ENCODE measurements around the gene PPIL6.

PPIL6 gene

DNA sequence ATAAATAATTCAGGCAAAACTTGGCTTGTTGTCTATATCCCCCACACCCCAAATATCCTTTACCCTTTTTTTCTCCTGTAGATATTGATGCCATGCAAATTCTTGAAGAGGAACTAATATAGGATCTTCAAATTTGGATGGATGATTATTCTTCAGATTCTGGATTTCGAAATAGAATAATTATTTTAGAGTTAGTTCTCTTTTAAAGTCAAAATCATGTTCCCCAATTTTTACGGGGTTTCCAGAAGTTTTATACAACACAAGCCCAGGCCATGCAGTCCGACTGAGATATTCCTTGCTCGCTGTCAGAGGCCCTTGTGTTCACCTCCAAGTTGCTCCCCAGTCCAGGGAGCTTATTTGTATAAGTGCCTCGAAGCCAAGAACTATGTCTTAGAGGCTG, 4.4 kb downstream of the PPIL6 start:
- H3K27me3 Mint-ChIP-seq (ENCODE audit: low read depth, poor library complexity), result peaks cover 2% of the 10 kb centered on the region
- H3K9me3 Mint-ChIP-seq, result no peaks in the 10 kb centered on the region
- TF ChIP-seq, protein P1, sequence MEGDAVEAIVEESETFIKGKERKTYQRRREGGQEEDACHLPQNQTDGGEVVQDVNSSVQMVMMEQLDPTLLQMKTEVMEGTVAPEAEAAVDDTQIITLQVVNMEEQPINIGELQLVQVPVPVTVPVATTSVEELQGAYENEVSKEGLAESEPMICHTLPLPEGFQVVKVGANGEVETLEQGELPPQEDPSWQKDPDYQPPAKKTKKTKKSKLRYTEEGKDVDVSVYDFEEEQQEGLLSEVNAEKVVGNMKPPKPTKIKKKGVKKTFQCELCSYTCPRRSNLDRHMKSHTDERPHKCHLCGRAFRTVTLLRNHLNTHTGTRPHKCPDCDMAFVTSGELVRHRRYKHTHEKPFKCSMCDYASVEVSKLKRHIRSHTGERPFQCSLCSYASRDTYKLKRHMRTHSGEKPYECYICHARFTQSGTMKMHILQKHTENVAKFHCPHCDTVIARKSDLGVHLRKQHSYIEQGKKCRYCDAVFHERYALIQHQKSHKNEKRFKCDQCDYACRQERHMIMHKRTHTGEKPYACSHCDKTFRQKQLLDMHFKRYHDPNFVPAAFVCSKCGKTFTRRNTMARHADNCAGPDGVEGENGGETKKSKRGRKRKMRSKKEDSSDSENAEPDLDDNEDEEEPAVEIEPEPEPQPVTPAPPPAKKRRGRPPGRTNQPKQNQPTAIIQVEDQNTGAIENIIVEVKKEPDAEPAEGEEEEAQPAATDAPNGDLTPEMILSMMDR (IDR thresholded peaks at IDR 0.05), result no peak
- peaks cover 14% of the 10 kb centered on the region for H3K36me3 Mint-ChIP-seq (ENCODE audit: low read depth)
- H3K4me1 Mint-ChIP-seq, result peaks cover 7% of the 10 kb centered on the region
- DNase-seq, result no peak
- H3K27ac Mint-ChIP-seq, result no peak overlapping the region
- H3K4me3 Mint-ChIP-seq, result no peak overlapping the region

DNA sequence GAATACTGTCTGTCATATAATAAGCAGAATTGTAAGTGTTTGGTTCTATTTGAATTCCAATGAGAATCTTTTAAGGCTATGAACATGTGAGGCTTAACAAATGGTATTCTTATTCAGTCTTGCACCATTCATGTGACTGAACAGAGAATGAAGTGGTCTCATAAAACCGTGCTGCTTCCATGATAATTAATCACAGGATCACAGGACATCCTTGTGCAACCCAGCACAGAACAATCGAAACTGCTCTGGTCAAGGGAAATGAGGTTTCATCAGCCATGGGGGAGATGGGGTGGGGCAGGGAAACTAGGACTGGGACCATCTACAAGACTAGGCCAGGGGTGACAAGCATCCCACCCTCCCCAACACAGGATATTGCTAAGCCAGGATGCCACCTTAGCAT, 6.0 kb downstream of the PPIL6 start:
- H3K4me1 Mint-ChIP-seq, result peaks cover 1% of the 10 kb centered on the region
- TF ChIP-seq, protein P1 (IDR thresholded peaks at IDR 0.05), result no peak
- no peak overlapping the region for H3K4me3 Mint-ChIP-seq
- DNase-seq, result no peak
- peaks cover 11% of the 10 kb centered on the region for H3K36me3 Mint-ChIP-seq (ENCODE audit: low read depth)
- H3K27ac Mint-ChIP-seq, result no peak overlapping the region
- peaks cover 2% of the 10 kb centered on the region for H3K27me3 Mint-ChIP-seq (ENCODE audit: low read depth, poor library complexity)
- H3K9me3 Mint-ChIP-seq, result no peaks in the 10 kb centered on the region

DNA sequence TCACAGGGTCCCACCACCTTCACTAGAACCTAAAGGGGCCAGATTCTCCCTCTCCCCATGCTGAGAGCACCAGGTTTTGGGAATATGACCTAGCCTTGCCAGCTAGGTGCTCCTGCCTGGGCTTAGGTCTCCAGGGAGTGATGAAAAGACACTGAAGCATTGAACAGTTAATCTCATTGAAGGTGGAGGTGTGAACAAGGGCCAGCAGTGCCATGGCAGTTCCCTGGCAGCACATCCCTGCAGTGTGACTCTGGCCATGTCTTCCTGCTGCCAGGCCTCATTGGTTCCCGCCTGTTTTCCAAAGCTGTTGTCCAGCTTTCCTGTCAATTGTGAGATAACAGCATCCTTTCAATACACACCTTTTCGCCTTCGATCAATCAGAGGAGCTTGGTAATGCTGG, 10.9 kb downstream of the PPIL6 start:
- no peak overlapping the region for H3K4me3 Mint-ChIP-seq
- no peaks in the 10 kb centered on the region for H3K36me3 Mint-ChIP-seq (ENCODE audit: low read depth)
- H3K27me3 Mint-ChIP-seq (ENCODE audit: low read depth, poor library complexity), result peaks cover 2% of the 10 kb centered on the region
- TF ChIP-seq, protein P1 (IDR thresholded peaks at IDR 0.05), result no peak
- no peaks in the 10 kb centered on the region for H3K9me3 Mint-ChIP-seq
- H3K27ac Mint-ChIP-seq, result no peak overlapping the region
- DNase-seq, result no peak
- H3K4me1 Mint-ChIP-seq, result peaks cover 4% of the 10 kb centered on the region

DNA sequence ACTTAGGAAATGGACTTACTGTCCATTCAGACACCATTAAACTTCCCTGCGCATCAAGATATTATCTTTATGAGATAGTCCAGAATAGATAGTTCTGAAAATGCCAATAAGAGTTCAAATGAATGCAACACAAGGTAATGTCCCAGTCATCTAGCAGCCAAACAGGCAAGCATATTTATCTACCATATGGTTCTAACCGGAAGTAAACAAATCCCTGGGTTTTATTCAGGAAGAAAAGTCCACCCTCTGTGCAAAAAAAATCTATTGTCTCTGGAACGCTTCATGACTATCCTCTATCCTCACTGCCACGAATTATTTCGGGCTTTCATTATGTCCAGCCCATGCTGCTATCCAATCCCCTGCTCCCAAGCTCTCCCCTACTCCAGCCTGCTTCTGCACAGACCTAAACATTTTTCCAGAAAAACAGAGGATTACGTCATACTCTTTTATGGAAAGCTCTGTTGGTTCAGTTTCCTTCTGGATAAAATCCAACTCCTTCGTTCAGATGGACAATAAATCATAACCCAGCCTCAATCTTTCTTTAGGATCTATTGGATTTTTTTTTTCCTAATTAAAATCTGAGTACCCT, 11.4 kb downstream of the PPIL6 start:
- no peak overlapping the region for H3K27ac Mint-ChIP-seq

DNA sequence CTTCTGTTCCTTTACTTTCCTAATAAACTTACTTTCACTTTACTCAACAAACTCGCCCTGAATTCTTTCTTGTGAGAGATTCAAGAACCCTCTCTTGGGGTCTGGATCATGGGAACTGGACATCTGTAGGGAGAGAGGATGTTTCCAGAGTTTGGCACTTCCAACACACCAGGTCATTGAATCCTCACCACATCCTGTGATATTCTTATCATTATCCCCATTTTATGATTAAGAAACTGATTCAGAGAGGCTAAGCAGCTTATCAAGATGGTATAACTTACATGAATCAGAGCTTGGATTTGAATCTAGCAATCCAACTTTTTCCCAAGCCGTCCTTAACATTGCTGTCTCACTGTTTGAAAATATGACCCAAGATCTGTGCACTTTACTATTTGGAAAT, 15.5 kb downstream of the PPIL6 start:
- no peak overlapping the region for H3K4me3 Mint-ChIP-seq
- no peak for DNase-seq
- TF ChIP-seq, protein P1 (IDR thresholded peaks at IDR 0.05), result no peak
- H3K9me3 Mint-ChIP-seq, result no peaks in the 10 kb centered on the region
- no peak overlapping the region for H3K27ac Mint-ChIP-seq
- H3K27me3 Mint-ChIP-seq (ENCODE audit: low read depth, poor library complexity), result no peaks in the 10 kb centered on the region
- H3K36me3 Mint-ChIP-seq (ENCODE audit: low read depth), result peaks cover 4% of the 10 kb centered on the region
- peaks cover 11% of the 10 kb centered on the region for H3K4me1 Mint-ChIP-seq

More for the DNA sequence above, 11.4 kb downstream of the PPIL6 start:
- peaks cover 2% of the 10 kb centered on the region for H3K27me3 Mint-ChIP-seq (ENCODE audit: low read depth, poor library complexity)
- no peaks in the 10 kb centered on the region for H3K36me3 Mint-ChIP-seq (ENCODE audit: low read depth)
- TF ChIP-seq, protein P1 (IDR thresholded peaks at IDR 0.05), result no peak
- no peak overlapping the region for H3K4me3 Mint-ChIP-seq
- DNase-seq, result no peak
- no peaks in the 10 kb centered on the region for H3K9me3 Mint-ChIP-seq
- H3K4me1 Mint-ChIP-seq, result peaks cover 7% of the 10 kb centered on the region

DNA sequence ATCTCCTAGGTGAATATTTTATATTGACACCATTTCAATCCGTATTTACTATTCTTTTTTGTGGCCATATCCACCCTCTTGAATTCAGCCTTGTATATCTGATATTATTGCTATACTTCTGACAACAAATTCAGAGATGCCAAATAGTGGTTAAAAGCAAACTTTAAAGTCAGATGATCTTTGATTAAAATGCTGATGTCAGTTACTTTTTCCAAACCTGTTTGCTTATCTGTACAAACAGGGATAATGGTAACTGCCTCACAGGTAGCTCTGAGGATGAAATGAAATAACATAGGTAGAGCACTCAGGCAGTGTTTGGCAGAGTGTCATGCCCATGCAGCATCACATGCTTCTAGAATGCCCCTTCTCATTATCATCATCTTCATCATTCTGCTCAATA, 19.2 kb downstream of the PPIL6 start:
- H3K4me3 Mint-ChIP-seq, result no peak overlapping the region
- H3K27ac Mint-ChIP-seq, result no peak overlapping the region

More for the DNA sequence above, 19.2 kb downstream of the PPIL6 start:
- Mint-ChIP-seq H3K9me3 (no peaks in the 10 kb centered on the region), H3K27me3 (ENCODE audit: low read depth, poor library complexity) (no peaks in the 10 kb centered on the region), H3K36me3 (ENCODE audit: low read depth) (peaks cover 4% of the 10 kb centered on the region), H3K4me1 (peaks cover 11% of the 10 kb centered on the region)
- no peak for DNase-seq
- TF ChIP-seq, protein P1 (IDR thresholded peaks at IDR 0.05), result no peak
